SKM-1 (cell line): Measurements from ENCODE around the gene TTLL12.
"Not testable (repeated sequence)": the region's sequence is repeated elsewhere in the genome, so short reads cannot be mapped to it uniquely, and the experiment has no call there.

ENCODE experiments used
- DNase-seq: peaks from one replicate; lab custom pipeline; 2025; ENCODE audit not compliant: unreplicated experiment; lab: John Stamatoyannopoulos, UW

TTLL12 gene

DNA sequence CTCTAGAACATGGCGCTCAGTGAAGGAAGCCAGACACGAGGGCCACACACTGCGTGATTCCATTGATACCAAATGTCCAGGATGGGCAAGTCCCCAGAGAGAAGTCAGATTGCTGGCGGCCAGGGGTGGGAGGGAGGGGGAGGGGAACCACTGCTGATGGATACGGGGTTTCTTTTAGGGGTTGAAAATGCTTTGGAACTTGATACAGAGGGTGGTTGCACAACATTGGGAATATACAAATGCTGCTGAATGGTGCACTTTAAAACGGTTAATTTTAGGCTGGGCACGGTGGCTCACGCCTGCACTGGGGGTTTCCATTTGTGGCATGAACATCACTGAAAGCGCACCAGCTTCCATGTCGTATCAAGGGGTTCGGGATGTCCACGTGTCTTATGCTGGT is 30.5 kb downstream of the TTLL12 start:
- DNase-seq: no peak

DNA sequence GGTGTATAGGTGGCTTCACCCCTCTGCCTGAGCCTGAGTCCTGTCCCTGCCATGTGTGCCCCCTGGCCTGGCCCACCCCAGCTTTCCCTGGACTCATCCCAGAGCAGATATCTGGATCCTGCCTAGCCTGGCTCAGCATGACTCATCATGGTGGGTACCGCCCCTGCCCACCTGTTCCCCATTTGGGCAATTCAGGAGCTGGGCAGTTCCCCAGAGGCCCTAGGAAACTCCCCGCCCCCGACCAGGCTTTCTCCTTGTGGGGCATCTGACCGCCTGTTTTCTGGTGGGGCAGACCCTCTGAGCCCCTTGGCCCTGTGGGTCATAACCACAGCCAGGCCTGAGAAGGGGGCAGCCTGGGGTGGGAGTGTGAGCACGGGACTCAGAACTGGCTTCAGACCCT is 31.1 kb downstream of the TTLL12 start:
- no peak for DNase-seq

DNA sequence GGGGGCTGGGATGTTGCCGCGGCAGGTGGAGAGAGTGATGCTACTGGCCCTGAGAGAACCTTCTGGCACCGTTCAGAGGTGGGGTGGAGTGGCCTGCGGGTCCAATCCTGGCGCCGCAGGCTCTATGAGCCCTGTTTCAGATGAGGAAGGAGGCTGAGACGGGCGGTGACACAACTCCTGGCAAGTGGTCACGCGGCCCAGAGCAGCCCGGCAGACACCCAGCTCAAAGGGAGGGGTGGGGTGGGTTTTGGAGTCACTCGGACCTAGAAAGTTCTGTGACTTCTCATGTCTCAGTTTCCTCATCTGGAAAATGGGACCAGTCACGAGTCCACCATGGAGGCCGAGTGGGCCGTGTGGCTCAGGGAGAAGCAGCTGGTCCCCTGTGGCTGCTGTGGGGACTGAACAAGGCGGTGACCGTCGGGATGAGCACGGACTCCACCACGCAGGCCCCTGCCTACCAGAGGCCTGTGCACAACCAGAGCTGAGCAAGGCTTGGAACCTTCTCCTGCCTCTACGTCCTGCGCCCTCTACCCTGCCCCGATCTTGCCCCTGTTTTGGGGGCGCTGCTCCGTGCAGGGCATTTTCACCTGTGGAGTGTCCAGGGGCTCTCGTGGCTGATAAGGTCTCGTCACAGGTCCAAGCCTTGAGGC is 31.9 kb downstream of the TTLL12 start:
- DNase-seq: no peak

DNA sequence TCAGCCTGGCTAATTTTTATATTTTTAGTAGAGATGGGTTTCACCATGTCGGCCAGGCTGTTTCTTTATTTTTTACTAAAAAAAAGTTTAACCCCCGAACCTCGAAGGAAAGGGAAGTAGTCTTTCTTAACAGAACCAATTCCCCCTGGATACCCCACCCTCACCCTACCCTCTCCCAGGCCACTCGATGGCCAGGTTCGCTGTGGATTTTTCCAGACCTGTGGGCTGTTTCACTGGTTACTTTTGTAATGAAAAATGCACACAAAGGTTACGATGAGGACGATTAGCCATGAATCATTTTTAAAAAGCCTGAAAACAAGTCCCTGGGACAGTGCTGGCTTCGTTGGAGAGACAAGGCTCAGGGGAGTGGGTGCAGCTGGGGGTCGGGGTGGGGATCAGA is 33.0 kb downstream of the TTLL12 start:
- no peak for DNase-seq

DNA sequence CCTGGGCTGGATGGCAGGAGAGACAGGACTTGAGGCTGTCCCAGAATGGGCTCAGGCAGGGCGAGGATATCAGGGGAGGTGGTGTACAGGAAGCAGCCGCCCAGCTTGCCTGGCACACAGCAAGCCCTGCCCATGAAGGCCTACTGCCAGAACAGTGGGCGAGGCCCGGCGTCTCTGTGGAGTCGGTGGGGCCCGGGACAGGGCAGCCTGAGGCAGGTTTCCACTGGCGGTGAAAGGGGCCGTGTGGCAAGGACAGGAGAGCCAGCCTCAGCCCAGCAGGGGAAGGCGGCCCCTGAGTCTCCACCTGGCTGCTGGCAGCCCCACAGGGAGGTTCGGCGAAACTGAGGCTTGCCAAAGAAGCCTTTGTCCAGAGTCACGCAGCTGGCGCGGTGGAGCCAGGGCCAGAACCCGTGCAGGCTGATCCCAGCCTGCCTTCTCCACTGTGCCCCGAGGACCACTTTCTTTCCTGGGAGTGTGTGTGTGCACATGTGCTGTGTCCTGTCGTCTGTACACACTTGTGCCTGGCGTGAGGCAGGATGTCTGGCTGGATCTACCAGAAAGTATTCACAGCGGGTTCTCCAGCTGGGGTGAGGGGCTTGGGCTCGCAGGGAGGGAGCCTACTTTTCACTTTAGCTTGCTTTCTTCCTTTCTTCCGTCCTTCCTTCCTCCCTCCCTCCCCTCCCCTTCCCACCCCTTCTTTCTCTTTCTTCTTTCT is 34.4 kb downstream of the TTLL12 start:
- no peak for DNase-seq

DNA sequence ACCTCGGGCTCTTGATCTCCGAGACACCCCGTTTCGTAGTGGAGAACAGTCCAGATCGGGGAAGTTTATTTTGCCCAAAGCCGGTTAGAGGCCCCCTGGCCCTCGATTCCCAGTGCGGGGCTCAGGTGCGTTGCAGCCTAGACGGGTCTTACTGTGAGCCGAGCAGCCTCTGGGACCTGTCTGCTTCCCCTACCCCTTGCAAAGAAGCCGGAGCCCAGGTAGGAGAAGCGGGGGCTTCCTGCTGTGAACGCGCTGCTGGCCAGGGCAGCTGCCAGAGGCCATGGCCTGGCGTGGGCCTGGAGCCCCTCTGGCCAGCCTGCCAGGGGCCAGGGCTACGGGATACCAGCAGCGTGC is 35.0 kb downstream of the TTLL12 start:
- DNase-seq: no peak

DNA sequence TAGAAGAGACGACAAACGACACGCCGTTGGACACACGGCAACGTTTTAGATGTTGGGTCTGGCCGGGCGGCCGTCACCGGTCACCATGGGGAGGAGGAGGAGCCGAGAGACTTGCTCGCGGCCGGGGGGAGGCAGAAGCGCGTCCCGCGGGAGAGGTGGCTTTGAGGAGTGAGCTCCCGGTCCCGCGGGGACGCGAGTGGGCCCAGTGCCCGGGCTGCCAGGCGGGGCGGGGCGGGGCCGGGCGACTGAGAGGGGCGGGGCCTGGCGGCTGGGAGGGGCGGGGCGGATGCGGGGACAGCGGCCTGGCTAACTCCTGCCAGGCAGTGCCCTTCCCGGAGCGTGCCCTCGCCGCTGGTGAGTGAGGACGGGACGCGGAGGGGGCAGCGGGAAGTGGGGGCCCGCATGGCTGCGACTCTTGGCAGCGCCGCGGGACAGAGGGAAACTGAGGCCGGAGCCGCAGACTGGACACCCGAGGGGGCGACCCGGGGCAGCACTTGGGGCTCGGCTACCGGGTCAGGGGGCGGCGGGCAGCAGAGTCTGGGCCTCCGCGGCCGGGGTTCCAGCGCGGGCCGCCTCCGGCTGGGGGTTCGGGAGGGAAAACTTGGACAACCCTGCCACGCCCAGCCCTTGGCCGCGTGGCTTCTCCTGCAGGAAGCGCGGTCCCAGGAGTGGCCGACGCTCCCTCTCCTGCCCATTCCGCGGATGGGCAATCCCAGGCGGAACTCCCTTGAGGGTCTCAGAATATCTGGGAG is 35.5 kb downstream of the TTLL12 start, which contains the start of gene TSPO:
Gene TSPO, plus strand, starts transcription at position 309 of the 752 bp plus-strand sequence. CDS start 7,680 bp downstream, outside the sequence.
- no peak for DNase-seq

DNA sequence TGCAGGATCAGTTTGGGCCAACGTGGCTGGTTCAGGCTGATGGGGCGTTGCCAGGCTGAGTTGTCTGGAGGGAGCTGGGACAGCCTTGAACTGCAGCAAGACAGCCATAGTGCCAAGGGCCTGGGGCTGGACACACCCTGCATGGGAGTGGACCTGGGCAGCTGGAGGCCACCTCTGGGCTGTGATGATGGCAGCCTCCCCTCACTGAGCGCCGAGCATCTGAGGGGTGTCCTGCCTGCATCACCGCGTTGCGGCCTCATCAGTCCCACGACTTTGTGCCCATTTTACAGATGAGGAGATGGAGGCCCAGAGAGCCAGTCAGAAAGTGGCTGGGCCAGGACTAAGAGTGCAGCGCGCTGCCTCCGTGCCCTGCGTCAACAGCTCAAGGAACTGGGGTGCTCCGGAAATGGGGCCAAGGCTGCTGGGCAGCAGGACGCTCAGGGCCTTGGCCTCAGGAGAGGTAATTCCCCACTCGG is 36.2 kb downstream of the TTLL12 start:
- DNase-seq: no peak

DNA sequence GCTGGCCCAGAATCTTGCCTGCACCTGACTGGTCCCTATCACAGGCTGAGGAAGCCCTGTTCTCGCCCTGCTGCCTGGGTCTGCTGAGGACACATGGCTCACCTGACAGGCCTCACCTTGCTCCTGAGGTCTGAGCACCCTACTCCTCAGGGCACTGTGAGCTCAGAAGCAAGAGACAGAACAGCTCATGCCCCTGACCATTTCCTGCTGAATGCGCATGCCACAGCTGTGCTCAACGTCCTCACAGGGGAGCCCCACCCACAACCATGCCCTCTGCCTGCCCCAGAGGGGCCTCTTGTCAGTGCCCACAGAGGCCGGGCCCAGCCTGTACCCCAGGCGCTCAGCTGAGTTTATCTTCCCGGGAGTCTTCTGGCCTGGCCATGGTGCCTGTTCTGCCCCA is 38.4 kb downstream of the TTLL12 start:
- no peak for DNase-seq

DNA sequence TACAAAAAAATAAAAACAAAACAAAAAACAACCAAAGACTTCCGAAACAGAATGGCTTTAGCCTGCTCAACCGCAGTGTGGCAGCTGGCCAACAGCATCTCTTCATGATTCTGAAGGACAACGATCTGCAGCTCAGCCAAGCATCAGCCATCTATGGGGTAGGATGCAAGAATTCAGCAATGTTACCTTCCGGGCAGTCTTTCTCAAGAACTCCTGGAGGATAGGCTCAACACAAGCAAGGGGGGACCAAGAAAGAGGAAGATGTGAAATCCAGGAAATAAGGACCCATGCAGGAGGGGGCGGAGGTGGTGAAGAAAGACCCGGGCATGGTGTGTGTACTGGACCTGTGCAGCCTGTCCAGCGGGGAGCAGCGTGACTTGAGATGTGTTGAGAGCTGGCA is 39.1 kb downstream of the TTLL12 start:
- DNase-seq: peak; percentile 58

DNA sequence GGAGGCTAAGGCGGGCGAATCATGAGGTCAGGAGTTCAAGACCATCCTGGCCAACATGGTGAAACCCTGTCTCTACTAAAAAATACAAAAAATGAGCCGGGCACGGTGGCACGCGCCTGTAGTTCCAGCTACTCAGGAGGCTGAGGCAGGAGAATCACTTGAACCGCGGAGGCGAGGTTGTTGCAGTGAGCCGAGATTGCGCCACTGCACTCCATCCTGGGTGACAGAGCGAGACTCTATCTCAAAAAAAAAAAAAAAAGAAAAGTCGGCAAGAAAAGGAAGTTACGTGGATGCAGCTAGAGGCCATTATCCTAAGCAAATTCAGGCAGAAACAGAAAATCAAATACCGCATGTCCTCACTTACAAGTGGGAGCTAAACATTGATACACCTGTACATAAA is 40.6 kb downstream of the TTLL12 start:
- peak; percentile 41 for DNase-seq

DNA sequence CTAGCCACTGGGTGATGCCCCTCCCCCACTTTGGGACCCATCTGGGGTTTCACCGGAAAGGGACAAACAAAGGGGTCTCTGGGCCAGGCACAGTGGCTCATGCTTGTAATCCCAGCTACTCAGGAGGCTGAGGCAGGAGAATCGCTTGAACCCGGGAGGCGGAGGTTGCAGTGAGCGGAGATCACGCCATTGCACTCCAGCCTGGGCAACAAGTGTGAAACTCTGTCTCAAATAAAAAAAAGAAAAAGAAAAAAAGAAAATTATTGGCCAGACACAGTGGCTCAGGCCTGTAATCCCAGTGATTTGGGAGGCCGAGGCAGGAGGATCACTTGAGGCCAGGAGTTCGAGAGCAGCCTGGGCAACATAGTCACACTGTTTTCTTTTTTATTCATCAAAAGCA is 41.6 kb downstream of the TTLL12 start:
- not testable (repeated sequence) for DNase-seq

DNA sequence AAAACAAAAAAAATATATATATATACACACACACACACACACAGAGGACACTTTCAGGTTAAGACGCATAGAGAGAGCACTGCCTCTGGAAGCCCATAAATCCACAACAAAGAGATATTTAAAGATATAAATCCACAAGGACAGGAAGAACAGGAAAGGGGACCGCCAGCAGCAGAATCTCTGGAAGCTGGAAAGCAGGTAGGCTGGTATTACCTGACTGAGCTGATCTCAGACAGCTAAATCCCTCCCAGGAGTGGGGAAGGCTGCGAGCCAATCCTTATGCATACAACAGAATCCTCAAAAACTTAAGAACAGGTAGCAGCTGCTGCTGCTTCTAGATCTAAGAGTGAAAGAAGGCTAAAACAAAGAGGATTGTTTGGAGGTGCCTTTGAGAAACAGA is 42.0 kb downstream of the TTLL12 start:
- DNase-seq: no peak

DNA sequence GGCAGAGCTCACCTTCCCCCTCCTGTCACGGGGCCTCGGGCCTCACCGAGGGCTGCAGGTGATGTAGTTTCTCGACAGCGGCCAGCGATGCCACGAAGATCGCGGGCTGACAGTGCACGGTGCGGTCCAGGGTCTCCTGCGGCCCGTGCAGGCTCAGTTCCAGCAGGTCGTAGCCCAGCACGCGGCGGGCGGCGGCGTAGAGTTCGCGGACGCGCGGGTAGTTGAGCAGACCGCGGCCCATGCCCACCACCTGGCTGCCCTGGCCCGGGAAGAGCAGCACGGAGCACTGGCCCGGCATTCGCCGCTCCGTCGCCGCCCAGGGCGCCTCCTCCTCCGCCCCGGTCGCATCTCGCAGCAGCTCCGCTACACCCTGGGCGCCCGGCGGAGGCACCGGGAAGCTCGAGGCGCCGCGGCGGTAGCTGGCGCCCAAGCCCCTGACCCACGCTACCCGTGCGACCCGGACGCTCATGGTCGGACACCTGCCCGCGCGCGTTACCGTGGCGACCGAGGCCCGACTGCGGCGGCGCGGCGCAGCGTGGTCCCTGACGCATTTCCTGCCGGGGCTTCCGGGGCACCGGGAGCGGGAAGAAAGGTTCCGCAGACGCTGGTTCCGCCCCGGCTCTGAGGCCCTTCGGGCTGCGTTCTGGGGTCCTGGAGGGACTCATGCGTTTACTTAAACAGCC is 43.9 kb downstream of the TTLL12 start, which contains the start of gene MCAT:
Gene MCAT, minus strand, starts transcription at position 519 of the 683 bp plus-strand sequence. Its CDS starts 50 bp downstream, at position 469.
- DNase-seq: peak; percentile 44

DNA sequence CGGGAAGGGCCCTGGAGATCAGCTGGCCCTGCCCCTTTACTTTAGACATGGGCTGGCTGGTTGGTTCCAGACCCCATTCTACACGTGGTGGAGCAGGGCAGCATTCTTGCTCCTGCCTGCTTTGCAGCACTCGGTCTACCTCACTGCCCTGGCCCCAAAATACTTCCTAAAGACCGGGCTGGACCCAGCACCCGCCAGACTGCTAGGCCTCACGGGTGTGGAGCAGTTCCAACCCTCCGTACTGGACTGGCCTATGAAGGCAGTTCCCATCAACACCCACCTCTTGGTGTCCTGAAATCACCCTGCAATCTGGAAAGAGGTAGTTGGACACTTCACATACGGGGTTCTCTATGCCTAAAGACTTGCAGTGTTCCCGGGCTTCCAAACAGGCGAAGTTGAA is 50.1 kb downstream of the TTLL12 start:
- no peak for DNase-seq

DNA sequence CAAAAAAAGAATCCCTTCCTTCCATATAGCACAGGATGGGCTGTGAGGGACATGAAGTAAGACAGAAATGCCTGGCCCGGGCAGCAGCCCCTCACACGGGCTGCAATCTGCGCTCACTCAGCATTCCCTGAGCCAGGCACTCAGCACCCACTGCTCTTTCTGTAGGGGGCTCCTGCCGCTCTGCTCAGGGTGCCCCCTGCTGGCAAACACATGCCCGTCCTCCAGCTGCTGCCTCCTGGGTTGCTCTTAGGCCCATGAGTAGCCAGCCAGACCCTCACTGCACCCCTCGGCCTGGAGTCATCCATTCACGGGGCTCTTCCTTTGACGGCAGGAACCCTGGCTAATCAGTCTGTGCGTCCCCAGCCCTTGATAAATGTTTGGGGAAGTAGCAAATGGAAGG is 50.7 kb downstream of the TTLL12 start:
- DNase-seq: no peak

DNA sequence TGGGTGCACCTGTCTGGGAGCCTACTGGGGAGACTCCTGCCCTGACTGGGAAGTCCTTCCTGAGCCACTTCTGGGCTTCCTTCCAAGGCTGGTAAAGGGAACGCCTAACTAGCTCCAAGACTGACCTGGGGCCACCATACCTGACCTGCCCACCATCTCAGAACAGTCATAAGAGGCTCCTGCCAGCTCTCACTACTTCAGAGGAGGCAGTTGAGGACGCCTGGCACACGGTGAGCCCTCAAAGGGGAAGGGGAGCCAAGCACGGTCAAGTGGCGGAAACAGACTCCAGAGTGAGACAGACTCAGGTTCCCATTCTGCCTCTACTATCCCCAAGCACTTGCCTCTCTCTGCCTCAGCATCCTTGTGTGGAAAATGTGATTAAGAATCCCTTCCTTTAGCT is 51.4 kb downstream of the TTLL12 start:
- DNase-seq: no peak

DNA sequence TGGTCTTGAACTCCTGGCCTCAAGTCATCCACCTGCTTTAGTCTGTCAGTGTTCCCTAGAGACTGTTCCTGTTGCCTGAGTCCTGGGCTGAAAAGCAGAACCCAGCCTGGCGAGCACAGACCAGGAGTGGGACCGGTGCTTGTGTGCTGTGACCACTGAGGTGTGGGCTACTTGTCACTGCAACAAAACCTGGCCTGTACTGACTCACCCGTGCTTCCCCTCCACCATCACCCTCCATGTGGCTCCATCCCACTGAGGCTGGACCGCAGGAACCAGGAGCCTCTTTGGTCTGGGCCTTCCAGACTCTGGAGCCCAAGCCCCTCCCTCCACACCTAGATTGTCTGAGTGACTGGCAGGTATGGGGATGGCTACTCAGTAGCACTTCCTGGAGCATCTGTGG is 52.4 kb downstream of the TTLL12 start:
- no peak for DNase-seq

DNA sequence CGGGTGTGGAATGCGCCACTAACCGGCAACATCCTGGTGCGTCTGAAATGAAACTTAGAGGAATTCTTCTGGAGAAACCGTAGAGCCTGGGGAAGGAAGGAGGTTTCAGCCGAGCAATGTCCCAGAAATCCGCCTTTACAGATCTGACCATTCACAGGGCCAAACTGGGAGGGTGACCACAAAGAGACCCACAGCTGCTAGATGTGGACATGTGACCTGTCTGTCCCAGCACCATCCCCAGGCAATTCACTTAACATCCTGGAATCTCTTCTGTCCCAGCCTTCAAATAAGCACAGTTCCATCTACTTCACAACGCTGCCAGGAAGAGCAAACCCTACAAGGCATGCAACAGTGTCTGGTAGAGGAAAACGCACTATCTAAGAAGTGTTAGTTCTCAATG is 53.5 kb downstream of the TTLL12 start:
- DNase-seq: no peak

DNA sequence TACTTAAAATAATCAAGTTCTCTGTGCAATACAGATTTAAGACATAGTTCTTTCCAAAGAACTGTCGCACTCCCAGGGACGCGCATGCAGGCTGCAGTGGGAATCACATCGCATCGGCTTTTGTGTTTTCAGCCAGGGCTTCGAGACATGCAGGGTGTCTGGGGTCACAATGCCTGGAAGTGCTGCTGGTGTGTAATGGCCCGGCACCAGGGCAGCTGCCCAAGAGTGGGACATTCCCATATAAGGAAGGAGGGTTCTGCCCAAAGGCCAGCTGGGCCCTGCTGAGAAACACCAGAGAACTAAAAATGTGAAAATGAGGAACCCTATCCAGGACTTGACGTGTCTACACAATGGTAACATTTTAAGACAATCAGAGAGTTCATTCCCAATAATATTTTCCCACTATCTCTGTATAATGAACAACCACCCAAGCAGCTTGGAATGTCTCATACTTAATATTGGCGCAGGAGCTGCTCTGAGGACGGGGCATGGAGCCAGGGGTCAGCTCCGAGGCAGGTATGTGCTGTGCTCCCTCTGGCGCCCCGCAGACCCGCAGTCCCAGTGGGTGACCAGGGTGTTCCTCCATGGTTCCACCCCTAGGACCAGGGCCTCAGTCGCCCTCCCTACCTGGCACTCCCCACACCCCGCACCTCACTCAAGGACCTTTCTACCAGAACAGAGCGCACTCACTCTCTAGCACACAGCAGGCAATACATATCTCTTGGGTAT is 55.0 kb downstream of the TTLL12 start:
- DNase-seq: no peak
